SK-N-SH (cell line): ENCODE data around the gene C22orf15.

Experiments
- CHD2 ChIP-seq: fragments of 150-350 bp; IDR thresholded peaks from 2 replicates; pipeline ENCODE4 v1.6.1; 2018; ENCODE audit warnings: low read length; ENCODE audit not compliant: partially characterized antibody
- EP300 ChIP-seq, 2 experiments: IDR thresholded peaks; 2 replicates each; pipeline versions ENCODE4 v1.4.0 to v1.6.1; 2012; ENCODE audit warnings: borderline replicate concordance in 1 of 2, low read depth in 1 of 2, low read length in 1 of 2
- FOXJ3 ChIP-seq: sonication (generic); formaldehyde crosslinking; IDR thresholded peaks from 2 replicates; pipeline ENCODE4 v1.5.1; 2020; ENCODE audit warnings: mild to moderate bottlenecking, missing genetic modification reagents
- GABPA ChIP-seq: IDR thresholded peaks from 2 replicates; pipeline ENCODE4 v1.4.0; 2012; ENCODE audit warnings: low read depth, mild to moderate bottlenecking
- JUND ChIP-seq: IDR thresholded peaks from 2 replicates; pipeline ENCODE4 v1.4.0; 2012
- PBX3 ChIP-seq: IDR thresholded peaks from 2 replicates; pipeline ENCODE4; 2012
- POLR2AphosphoS5 ChIP-seq: IDR thresholded peaks from 2 replicates; pipeline ENCODE4 v1.6.1; 2012; ENCODE audit warnings: low read depth, low read length
- REST ChIP-seq: IDR thresholded peaks from 2 replicates; pipeline ENCODE4 v1.6.1; 2012; ENCODE audit warnings: mild to moderate bottlenecking, low read depth, low read length, moderate library complexity
- TAF1 ChIP-seq: IDR thresholded peaks from 2 replicates; pipeline ENCODE4 v1.6.1; 2012; ENCODE audit warnings: low read depth, mild to moderate bottlenecking, low read length, moderate library complexity, borderline replicate concordance
- TEAD4 ChIP-seq: IDR thresholded peaks from 2 replicates; pipeline ENCODE4 v1.4.0; 2012; ENCODE audit warnings: mild to moderate bottlenecking, borderline replicate concordance; ENCODE audit not compliant: insufficient read depth
- YY1 ChIP-seq: IDR thresholded peaks from 2 replicates; pipeline ENCODE4 v1.4.0; 2012; ENCODE audit warnings: low read depth, mild to moderate bottlenecking
- TF ChIP-seq, protein P1 (sequence below): fragments of 200-600 bp; sonication (generic); IDR thresholded peaks from 2 replicates; pipeline ENCODE4 v1.6.1; 2017; ENCODE audit warnings: antibody characterized with exemption, mild to moderate bottlenecking, moderate library complexity
- TF ChIP-seq, protein P2 (sequence below): IDR thresholded peaks from 2 replicates; pipeline ENCODE4 v1.4.0; 2012; ENCODE audit warnings: low read depth, borderline replicate concordance
- TF ChIP-seq, protein P3 (sequence below): IDR thresholded peaks from 2 replicates; pipeline ENCODE4 v1.4.0; 2012; ENCODE audit warnings: low read depth

GRCh38 chr22:23780146-23780748, 17.5 kb downstream of the C22orf15 start:
- TF ChIP-seq JUND (no peak), EP300 (IDR thresholded peaks at IDR 0.05; ENCODE audit: borderline replicate concordance in 1 of 2, low read depth in 1 of 2, low read length in 1 of 2) (no peak), POLR2AphosphoS5 (no peak), PBX3 (no peak), YY1 (no peak), GABPA (no peak), TAF1 (no peak), CHD2 (no peak), TEAD4 (no peak), FOXJ3 (CRISPR knock-in tag) (no peak), REST (no peak)
- TF ChIP-seq, protein P1, sequence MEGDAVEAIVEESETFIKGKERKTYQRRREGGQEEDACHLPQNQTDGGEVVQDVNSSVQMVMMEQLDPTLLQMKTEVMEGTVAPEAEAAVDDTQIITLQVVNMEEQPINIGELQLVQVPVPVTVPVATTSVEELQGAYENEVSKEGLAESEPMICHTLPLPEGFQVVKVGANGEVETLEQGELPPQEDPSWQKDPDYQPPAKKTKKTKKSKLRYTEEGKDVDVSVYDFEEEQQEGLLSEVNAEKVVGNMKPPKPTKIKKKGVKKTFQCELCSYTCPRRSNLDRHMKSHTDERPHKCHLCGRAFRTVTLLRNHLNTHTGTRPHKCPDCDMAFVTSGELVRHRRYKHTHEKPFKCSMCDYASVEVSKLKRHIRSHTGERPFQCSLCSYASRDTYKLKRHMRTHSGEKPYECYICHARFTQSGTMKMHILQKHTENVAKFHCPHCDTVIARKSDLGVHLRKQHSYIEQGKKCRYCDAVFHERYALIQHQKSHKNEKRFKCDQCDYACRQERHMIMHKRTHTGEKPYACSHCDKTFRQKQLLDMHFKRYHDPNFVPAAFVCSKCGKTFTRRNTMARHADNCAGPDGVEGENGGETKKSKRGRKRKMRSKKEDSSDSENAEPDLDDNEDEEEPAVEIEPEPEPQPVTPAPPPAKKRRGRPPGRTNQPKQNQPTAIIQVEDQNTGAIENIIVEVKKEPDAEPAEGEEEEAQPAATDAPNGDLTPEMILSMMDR = no peak
- TF ChIP-seq, protein P2, sequence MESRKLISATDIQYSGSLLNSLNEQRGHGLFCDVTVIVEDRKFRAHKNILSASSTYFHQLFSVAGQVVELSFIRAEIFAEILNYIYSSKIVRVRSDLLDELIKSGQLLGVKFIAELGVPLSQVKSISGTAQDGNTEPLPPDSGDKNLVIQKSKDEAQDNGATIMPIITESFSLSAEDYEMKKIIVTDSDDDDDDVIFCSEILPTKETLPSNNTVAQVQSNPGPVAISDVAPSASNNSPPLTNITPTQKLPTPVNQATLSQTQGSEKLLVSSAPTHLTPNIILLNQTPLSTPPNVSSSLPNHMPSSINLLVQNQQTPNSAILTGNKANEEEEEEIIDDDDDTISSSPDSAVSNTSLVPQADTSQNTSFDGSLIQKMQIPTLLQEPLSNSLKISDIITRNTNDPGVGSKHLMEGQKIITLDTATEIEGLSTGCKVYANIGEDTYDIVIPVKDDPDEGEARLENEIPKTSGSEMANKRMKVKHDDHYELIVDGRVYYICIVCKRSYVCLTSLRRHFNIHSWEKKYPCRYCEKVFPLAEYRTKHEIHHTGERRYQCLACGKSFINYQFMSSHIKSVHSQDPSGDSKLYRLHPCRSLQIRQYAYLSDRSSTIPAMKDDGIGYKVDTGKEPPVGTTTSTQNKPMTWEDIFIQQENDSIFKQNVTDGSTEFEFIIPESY = no peak
- TF ChIP-seq, protein P3, sequence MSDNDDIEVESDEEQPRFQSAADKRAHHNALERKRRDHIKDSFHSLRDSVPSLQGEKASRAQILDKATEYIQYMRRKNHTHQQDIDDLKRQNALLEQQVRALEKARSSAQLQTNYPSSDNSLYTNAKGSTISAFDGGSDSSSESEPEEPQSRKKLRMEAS = no peak
